Stimulated activated CD4-positive, alpha-beta T cell treated with anti-CD3 and anti-CD28 coated beads, Interleukin-12 subunit alpha, Interleukin-12 subunit beta, amount 100 ng/mL, for 48 hours (primary cell): Measurements from ENCODE around the gene MOK.

Source experiments
- DNase-seq, 3 donors: peaks; one replicate each; pipeline ENCODE4 v3.0.0-alpha.2; 2020; ENCODE audit warnings: low read depth in 2 of 3, low spot score in 1 of 3

Gene MOK

GRCh38 chr14:102285106-102285505 is 19.9 kb downstream of the MOK start:
- DNase-seq = no peak

GRCh38 chr14:102283631-102284129 is 21.3 kb downstream of the MOK start:
- DNase-seq = no peak

- no peak for DNase-seq
Observed at GRCh38 chr14:102282751-102283465, 22.1 kb downstream of the MOK start.

- DNase-seq = no peak
Observed at GRCh38 chr14:102280376-102280962, 24.5 kb downstream of the MOK start.

DNA sequence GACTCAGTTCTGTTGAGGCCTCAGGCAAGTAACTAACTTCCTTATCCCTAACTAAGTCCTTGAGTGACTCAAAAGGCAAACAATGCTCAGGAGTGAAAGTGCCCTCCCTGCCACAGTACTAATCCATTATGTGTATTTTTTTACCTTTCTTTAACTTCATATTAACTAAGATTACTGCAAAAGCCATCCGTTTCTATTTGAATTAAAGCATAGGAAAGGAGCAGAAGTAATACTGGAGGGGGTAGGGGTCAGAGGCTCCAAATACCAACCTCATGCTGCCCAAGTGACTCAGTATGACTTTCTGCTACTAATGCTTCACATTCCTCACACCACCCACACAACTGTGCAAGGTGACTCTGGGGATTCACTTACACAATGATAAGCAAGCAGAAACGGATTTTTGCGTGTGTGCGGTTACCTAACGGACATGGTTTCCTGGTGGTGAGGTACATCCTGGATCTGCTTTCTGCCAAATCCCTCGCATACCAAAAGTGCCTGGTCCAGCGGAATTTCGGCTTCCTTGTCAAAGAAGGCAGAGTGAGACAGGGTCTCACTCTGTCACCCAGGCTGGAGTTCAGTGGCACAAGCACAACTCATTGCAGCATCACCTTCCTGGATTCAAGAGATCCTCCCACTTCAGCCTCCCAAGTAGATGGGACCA is 25.1 kb downstream of the MOK start:
- DNase-seq = peak; percentile 3 to 17 (median 10)

- DNase-seq = no peak
Observed at GRCh38 chr14:102279282-102279681, 25.7 kb downstream of the MOK start.

DNA sequence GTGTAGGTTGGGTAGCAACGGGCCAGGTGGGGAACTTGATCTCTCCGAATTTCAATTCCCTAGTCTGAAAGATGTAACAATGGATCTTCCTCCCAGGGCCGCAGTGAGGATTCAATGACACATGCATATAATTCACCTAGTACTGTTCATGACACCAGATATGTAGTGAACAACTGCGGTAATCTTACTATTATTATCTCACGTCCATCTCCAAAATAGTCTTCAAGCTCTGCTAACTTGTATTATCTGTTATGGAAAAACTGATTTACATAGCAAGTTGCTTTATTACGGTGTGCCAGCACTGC is 26.4 kb downstream of the MOK start:
- DNase-seq = no peak

DNA sequence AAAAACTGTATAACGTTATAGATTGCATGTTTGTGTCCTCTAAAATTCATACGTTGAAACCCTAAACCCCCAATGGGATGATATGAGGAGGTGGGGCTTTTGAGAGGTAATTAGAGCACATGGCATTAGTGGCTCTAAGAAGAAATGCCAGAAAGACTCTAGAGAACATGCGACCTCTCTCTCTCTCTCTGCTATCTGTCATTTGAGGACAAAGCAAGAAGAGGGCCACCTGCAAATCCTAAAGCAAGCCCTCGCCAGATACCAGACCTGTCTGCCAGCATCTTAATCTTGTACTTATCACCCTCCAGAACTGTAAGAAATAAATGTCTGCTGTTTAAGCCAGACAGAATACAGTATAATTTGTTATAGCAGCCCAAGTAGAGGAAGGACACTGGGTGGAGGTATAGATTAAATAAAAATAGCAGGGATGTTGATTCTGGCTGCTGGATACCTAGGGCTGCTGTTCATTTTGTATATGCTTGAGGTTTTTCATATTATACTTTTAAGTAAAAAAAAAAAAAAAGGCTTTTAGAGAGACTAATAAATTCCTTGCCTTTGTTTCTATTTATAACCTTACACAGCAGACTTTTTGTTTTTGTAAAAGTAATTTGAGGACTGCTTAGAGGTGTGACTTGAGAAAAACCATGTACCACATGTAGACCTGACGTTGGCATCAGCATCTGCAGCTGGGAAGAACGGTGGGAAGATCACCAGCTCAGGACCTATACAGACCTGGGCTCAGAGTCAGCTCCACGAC is 26.9 kb downstream of the MOK start:
- DNase-seq = no peak

- no peak for DNase-seq
Observed at GRCh38 chr14:102275866-102276265, 29.1 kb downstream of the MOK start.

- no peak for DNase-seq
Observed at GRCh38 chr14:102272392-102272791, 32.6 kb downstream of the MOK start.

GRCh38 chr14:102264775-102265174 is 40.2 kb downstream of the MOK start:
- no peak for DNase-seq

DNA sequence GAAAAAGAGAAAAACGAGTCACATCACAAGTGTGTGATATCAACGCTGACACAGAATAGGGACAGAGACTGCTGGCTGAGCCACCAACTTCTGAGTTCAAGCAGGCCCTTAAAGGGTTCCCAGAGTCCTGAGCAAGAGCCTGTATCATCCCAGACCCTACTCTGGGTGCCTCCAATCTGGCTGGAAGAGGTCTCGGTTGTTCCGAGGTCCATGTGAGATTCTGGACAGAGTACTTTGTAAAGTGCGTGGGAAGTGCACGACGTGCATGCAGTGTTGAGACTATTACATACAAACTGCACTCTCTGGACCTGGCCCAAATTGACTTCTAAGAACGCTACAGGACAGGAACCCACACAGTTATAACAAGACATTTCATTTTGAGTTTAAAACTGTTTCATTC is 40.6 kb downstream of the MOK start:
- no peak for DNase-seq

DNA sequence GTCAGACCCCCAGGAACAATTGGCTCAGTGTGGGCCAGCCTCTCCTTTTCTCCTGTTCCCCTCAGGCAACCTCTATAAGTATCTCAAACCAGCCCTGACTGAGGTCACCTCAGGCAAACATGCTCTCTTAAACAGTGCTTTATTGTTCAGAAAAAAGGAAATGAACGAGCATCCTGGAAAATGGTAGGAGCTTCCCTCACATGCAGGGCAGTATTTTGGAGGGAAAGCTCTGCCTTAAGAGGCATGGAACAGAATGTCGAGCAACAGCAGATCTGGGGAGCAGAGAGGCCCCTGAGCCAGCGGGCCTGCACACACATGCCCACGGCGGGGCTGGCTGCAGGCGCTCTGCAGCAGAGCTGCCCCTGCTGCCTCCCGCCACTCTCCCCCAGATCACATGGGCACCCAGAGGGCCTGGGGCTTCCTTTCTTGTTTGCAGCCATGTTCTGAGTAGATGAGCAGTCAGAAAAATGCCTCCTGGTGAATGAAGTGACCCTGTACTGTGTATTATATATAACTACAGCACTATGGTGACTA is 42.0 kb downstream of the MOK start:
- no peak for DNase-seq

GRCh38 chr14:102258136-102258535 is 46.8 kb downstream of the MOK start:
- DNase-seq = no peak

DNA sequence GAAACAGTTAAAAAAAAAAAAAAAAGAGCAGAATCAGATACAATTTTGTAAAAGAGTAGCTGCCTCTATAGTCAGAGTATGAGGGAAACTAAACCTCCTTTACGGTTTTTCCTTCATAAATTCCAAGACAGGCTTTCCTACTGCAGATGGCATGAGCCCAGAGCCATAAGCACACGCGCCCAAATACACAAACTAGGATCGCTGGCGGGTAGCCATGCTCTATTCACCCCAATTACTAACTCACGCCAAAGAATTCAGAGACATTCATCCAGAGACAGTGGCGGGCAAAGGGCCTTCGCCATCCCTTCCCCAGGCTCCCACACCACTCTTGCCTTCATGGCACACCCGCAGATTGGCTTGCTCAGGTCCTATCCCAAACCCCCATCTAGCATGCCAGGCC is 48.2 kb downstream of the MOK start:
- no peak for DNase-seq

DNA sequence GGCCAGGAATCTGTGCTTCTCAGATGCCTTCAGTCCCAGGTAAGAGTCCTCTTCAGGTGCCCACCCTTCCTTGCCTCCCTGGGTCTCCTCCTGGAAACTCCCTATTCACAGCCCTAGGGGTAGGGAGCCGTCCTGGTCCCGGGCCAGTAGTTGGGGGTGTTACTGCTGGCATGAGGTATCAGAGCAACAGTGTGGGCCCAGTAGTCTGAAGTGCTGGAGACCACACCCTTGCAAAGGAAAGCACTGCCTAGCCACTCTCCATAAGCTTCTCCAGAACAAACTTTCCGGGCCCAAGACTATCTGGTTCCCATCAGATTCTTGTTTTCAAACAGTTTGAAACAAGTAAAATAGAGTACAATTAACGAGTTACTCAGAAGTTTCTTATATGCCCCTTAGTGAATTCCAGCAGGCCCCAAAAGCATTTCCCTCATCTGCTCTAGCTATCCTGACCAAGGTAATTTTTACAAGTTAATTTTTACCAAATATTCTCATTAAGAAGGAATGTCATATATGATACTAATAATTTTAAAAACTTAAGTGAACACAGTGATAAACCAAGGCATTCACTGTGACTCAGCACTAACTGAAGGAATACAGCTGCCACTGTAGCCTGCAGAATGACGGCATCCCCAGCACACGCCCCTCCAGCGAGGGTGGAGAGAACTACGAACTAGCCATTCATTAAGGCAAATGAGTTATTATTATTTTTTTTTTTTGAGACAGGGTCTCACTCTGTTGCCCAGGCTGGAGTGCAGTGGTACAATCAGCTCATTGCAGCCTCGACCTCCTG is 49.4 kb downstream of the MOK start:
- DNase-seq = no peak

GRCh38 chr14:102252834-102253801 is 51.8 kb downstream of the MOK start:
- no peak for DNase-seq

DNA sequence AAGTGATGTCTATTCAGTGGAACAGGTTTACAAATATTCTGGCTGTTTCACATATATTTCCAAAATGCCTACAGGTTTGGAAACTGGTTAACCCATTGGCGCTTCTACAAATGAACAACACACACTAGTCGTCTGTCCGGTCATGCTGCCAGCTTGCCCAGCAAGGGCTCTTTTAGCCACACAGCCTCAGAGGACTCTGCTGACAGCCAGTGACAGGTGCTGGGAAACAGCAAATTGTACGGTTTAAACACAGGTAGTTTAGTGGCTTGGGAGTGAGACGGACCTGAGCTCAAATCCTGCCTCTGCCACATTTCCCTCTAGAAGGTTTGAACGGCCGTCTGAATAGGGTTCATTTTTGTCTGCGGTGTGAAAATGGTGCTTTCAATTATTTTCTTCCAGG is 53.8 kb downstream of the MOK start:
- DNase-seq = no peak

GRCh38 chr14:102250636-102251035 is 54.3 kb downstream of the MOK start:
- no peak for DNase-seq

GRCh38 chr14:102249981-102250380 is 55.0 kb downstream of the MOK start:
- no peak for DNase-seq
